Activated CD4-positive, alpha-beta T cell treated with anti-CD3 and anti-CD28 coated beads, Interleukin-2, amount 10 ng/mL, durations not matched to agents 7 days and 5 days (primary cell): ENCODE measurements around the gene FRMD4B. TPM values are rescaled to one million over a fixed set of nuclear protein-coding genes. Genes with fewer than 3 reads are reported as not detected.
"Not testable (repeated sequence)": the region's sequence is repeated elsewhere in the genome, so short reads cannot be mapped to it uniquely, and the experiment has no call there.

Experiments
- CTCF ChIA-PET: fragments of 350-600 bp; sonication (Branson Sonifier 250); formaldehyde crosslinking; loops from one replicate; lab custom pipeline; 2021; ENCODE audit warnings: antibody characterized with exemption; lab: Charles Lee
- POLR2A ChIA-PET: fragments of 350-600 bp; sonication (Branson Sonifier 250); formaldehyde crosslinking; loops from one replicate; lab custom pipeline; 2021; ENCODE audit warnings: antibody characterized with exemption; lab: Charles Lee
- DNase-seq: peaks from one replicate; pipeline ENCODE4 v3.0.0-alpha.2; 2020
- H3K27ac Mint-ChIP-seq: one replicate; pipeline ENCODE4 v1.8.0; 2021; ENCODE audit warnings: mild to moderate bottlenecking, moderate library complexity, mixed read lengths
- H3K27me3 Mint-ChIP-seq: one replicate; pipeline ENCODE4 v1.8.0; 2021; ENCODE audit warnings: mixed read lengths
- H3K36me3 Mint-ChIP-seq: one replicate; pipeline ENCODE4 v1.8.0; 2021; ENCODE audit warnings: low read depth, mixed read lengths
- H3K4me1 Mint-ChIP-seq: one replicate; pipeline ENCODE4 v1.8.0; 2021; ENCODE audit warnings: mixed read lengths
- H3K4me3 Mint-ChIP-seq: one replicate; pipeline ENCODE4 v1.8.0; 2021; ENCODE audit warnings: mild to moderate bottlenecking, moderate library complexity, mixed read lengths
- H3K9me3 Mint-ChIP-seq: one replicate; pipeline ENCODE4 v1.8.0; 2021; ENCODE audit warnings: mixed read lengths
- total RNA-seq, 2 experiments: library from RNA; stranded (reverse); gene quantifications; one replicate each; pipeline ENCODE4 v1.2.3, GENCODE V29; 2021

FRMD4B gene
- total RNA-seq, 2 experiments from 2014 or later, result 6.9 to 8.2 TPM

- Mint-ChIP-seq H3K27ac (no peak overlapping the region), H3K36me3 (no peaks in the 10 kb centered on the region), H3K27me3 (no peaks in the 10 kb centered on the region), H3K4me1 (peaks cover 9% of the 10 kb centered on the region), H3K4me3 (no peak overlapping the region), H3K9me3 (no peaks in the 10 kb centered on the region)
- DNase-seq, result no peak
- ChIA-PET CTCF (interaction anchor here (0.6 to 2.1 kb wide), 3 partner anchors 11 to 402 kb away, joined by 3 to 5 read pairs (median 3); no protein-coding TSS in a partner anchor), POLR2A (no interaction called here)
Observed at GRCh38 chr3:69283496-69283895, 102.4 kb downstream of the FRMD4B start.

GRCh38 chr3:69282181-69282580, 103.7 kb downstream of the FRMD4B start:
- Mint-ChIP-seq H3K36me3 (no peaks in the 10 kb centered on the region), H3K4me1 (peaks cover 6% of the 10 kb centered on the region), H3K9me3 (no peaks in the 10 kb centered on the region), H3K27me3 (no peaks in the 10 kb centered on the region), H3K27ac (no peak overlapping the region), H3K4me3 (no peak overlapping the region)
- CTCF ChIA-PET, result interaction anchor here (0.6 to 2.1 kb wide), 4 partner anchors 9 to 34 kb away, joined by 3 to 5 read pairs (median 4); no protein-coding TSS in a partner anchor
- POLR2A ChIA-PET, result interaction anchor here (0.6 kb wide), 1 partner anchor 8 kb away, joined by 3 read pairs; no protein-coding TSS in a partner anchor
- DNase-seq, result no peak

- H3K4me3 Mint-ChIP-seq, H3K27ac Mint-ChIP-seq, H3K36me3 Mint-ChIP-seq, POLR2A ChIA-PET, H3K4me1 Mint-ChIP-seq, H3K27me3 Mint-ChIP-seq, DNase-seq, H3K9me3 Mint-ChIP-seq, CTCF ChIA-PET: not testable (repeated sequence)
Observed at GRCh38 chr3:69277403-69277802, 108.5 kb downstream of the FRMD4B start.

GRCh38 chr3:69276884-69277283, 109.0 kb downstream of the FRMD4B start:
- CTCF ChIA-PET, result no interaction called here
- peaks cover 2% of the 10 kb centered on the region for H3K27me3 Mint-ChIP-seq
- H3K4me3 Mint-ChIP-seq, result no peak overlapping the region

GRCh38 chr3:69276191-69276590, 109.7 kb downstream of the FRMD4B start:
- H3K4me1 Mint-ChIP-seq, H3K9me3 Mint-ChIP-seq, H3K27me3 Mint-ChIP-seq, H3K36me3 Mint-ChIP-seq, H3K27ac Mint-ChIP-seq, POLR2A ChIA-PET, H3K4me3 Mint-ChIP-seq, DNase-seq: not testable (repeated sequence)
- CTCF ChIA-PET, result interaction anchor here (1.3 kb wide), 1 partner anchor 114 kb away, joined by 3 read pairs; no protein-coding TSS in a partner anchor

More at GRCh38 chr3:69276884-69277283, 109.0 kb downstream of the FRMD4B start:
- peaks cover 2% of the 10 kb centered on the region for H3K4me1 Mint-ChIP-seq
- no peaks in the 10 kb centered on the region for H3K9me3 Mint-ChIP-seq
- no peak for DNase-seq
- no peaks in the 10 kb centered on the region for H3K36me3 Mint-ChIP-seq
- no peak overlapping the region for H3K27ac Mint-ChIP-seq
- POLR2A ChIA-PET, result no interaction called here

- Mint-ChIP-seq H3K27me3 (peaks cover 2% of the 10 kb centered on the region), H3K4me3 (no peak overlapping the region), H3K36me3 (no peaks in the 10 kb centered on the region), H3K9me3 (no peaks in the 10 kb centered on the region), H3K4me1 (no peaks in the 10 kb centered on the region), H3K27ac (no peak overlapping the region)
- no peak for DNase-seq
- POLR2A ChIA-PET, result interaction anchor here (0.7 kb wide), 1 partner anchor 8 kb away, joined by 3 read pairs; no protein-coding TSS in a partner anchor
- CTCF ChIA-PET, result no interaction called here
Observed at GRCh38 chr3:69273896-69274295, 112.0 kb downstream of the FRMD4B start.

GRCh38 chr3:69272556-69272955, 113.3 kb downstream of the FRMD4B start:
- H3K4me3 Mint-ChIP-seq, result no peak overlapping the region
- CTCF ChIA-PET, result no interaction called here
- POLR2A ChIA-PET, result no interaction called here

GRCh38 chr3:69271098-69271497, 114.8 kb downstream of the FRMD4B start:
- POLR2A ChIA-PET, result no interaction called here
- Mint-ChIP-seq H3K4me1 (no peaks in the 10 kb centered on the region), H3K27ac (no peak overlapping the region), H3K4me3 (no peak overlapping the region), H3K36me3 (no peaks in the 10 kb centered on the region), H3K9me3 (no peaks in the 10 kb centered on the region), H3K27me3 (no peaks in the 10 kb centered on the region)
- no peak for DNase-seq
- CTCF ChIA-PET, result interaction anchor here (0.8 to 1.3 kb wide), 2 partner anchors 8 to 21 kb away, joined by 3 read pairs; no protein-coding TSS in a partner anchor

More at GRCh38 chr3:69272556-69272955, 113.3 kb downstream of the FRMD4B start:
- no peak for DNase-seq
- Mint-ChIP-seq H3K27ac (no peak overlapping the region), H3K4me1 (no peaks in the 10 kb centered on the region), H3K36me3 (no peaks in the 10 kb centered on the region), H3K9me3 (no peaks in the 10 kb centered on the region), H3K27me3 (peaks cover 2% of the 10 kb centered on the region)

GRCh38 chr3:69266585-69266984, 119.3 kb downstream of the FRMD4B start:
- Mint-ChIP-seq H3K36me3 (no peaks in the 10 kb centered on the region), H3K4me1 (no peaks in the 10 kb centered on the region), H3K27ac (no peak overlapping the region), H3K27me3 (no peaks in the 10 kb centered on the region), H3K9me3 (no peaks in the 10 kb centered on the region), H3K4me3 (no peak overlapping the region)
- CTCF ChIA-PET, result interaction anchor here (0.6 kb wide), 1 partner anchor 111 kb away, joined by 3 read pairs; no protein-coding TSS in a partner anchor
- POLR2A ChIA-PET, result interaction anchor here (0.6 kb wide), 1 partner anchor 117 kb away, joined by 11 read pairs; no protein-coding TSS in a partner anchor
- no peak for DNase-seq

- H3K4me1 Mint-ChIP-seq, H3K27me3 Mint-ChIP-seq, DNase-seq, H3K4me3 Mint-ChIP-seq, H3K36me3 Mint-ChIP-seq, H3K27ac Mint-ChIP-seq, H3K9me3 Mint-ChIP-seq: not testable (repeated sequence)
- POLR2A ChIA-PET, result interaction anchor here (0.6 kb wide), 1 partner anchor 116 kb away, joined by 11 read pairs; no protein-coding TSS in a partner anchor
- CTCF ChIA-PET, result interaction anchor here (0.6 kb wide), 1 partner anchor 110 kb away, joined by 3 read pairs; no protein-coding TSS in a partner anchor
Observed at GRCh38 chr3:69266071-69266470, 119.8 kb downstream of the FRMD4B start.

- H3K4me3 Mint-ChIP-seq, H3K27ac Mint-ChIP-seq, H3K27me3 Mint-ChIP-seq, H3K4me1 Mint-ChIP-seq, CTCF ChIA-PET, POLR2A ChIA-PET, H3K9me3 Mint-ChIP-seq, DNase-seq, H3K36me3 Mint-ChIP-seq: not testable (repeated sequence)
Observed at GRCh38 chr3:69260843-69261405, 125.0 kb downstream of the FRMD4B start.

GRCh38 chr3:69260216-69260787, 125.6 kb downstream of the FRMD4B start:
- Mint-ChIP-seq H3K4me3 (no peak overlapping the region), H3K27me3 (no peaks in the 10 kb centered on the region), H3K9me3 (no peaks in the 10 kb centered on the region), H3K4me1 (no peaks in the 10 kb centered on the region), H3K36me3 (no peaks in the 10 kb centered on the region), H3K27ac (no peak overlapping the region)
- no peak for DNase-seq
- POLR2A ChIA-PET, result no interaction called here
- CTCF ChIA-PET, result no interaction called here

- ChIA-PET POLR2A (no interaction called here), CTCF (interaction anchor here (0.6 to 1.0 kb wide), 2 partner anchors 9 to 164 kb away, joined by 3 to 5 read pairs; no protein-coding TSS in a partner anchor)
- peaks cover 2% of the 10 kb centered on the region for H3K27me3 Mint-ChIP-seq
- H3K27ac Mint-ChIP-seq, result no peak overlapping the region
- H3K36me3 Mint-ChIP-seq, result no peaks in the 10 kb centered on the region
- H3K9me3 Mint-ChIP-seq, result no peaks in the 10 kb centered on the region
- no peak for DNase-seq
- H3K4me1 Mint-ChIP-seq, result no peaks in the 10 kb centered on the region
- H3K4me3 Mint-ChIP-seq, result no peak overlapping the region
Observed at GRCh38 chr3:69259125-69259524, 126.8 kb downstream of the FRMD4B start.
